K562 (cell line): ENCODE results near the gene LRRC38. TPM values are rescaled to one million over a fixed set of nuclear protein-coding genes. Genes with fewer than 3 reads are reported as not detected.

Experiments used
- ATF6 ChIP-seq: sonication (generic); formaldehyde crosslinking; IDR thresholded peaks from 2 replicates; pipeline ENCODE4 v1.4.0; 2020; ENCODE audit warnings: mild to moderate bottlenecking, missing genetic modification reagents
- CLOCK ChIP-seq: fragments of 250-450 bp; sonication (Bioruptor Pico); IDR thresholded peaks from 2 replicates; pipeline ENCODE4 v1.4.0; 2020; ENCODE audit warnings: mild to moderate bottlenecking, moderate library complexity, borderline replicate concordance
- GABPB2 ChIP-seq: fragments of 250-450 bp; sonication (Bioruptor Pico); conservative IDR thresholded peaks from 2 replicates; pipeline ENCODE4 v1.5.1; 2021; ENCODE audit warnings: mild to moderate bottlenecking
- KAT2B ChIP-seq: IDR thresholded peaks from one replicate; pipeline ENCODE4 v1.6.1; 2012; ENCODE audit warnings: low read depth, mild to moderate bottlenecking, control low read depth, inconsistent platforms, low read length, moderate library complexity
- KAT8 ChIP-seq: fragments of 450-650 bp; IDR thresholded peaks from 2 replicates; pipeline ENCODE4 v1.6.1; 2016; ENCODE audit warnings: low read depth, mild to moderate bottlenecking
- MEIS2 ChIP-seq: fragments of 450-650 bp; IDR thresholded peaks from 2 replicates; pipeline ENCODE4 v1.6.1; 2014; ENCODE audit warnings: mild to moderate bottlenecking; ENCODE audit not compliant: partially characterized antibody
- MTF1 ChIP-seq: fragments of 250-450 bp; sonication (Bioruptor Pico); IDR thresholded peaks from 2 replicates; pipeline ENCODE4 v1.9.0; 2021; ENCODE audit warnings: moderate library complexity, mild to moderate bottlenecking, inconsistent platforms, borderline replicate concordance
- NFXL1 ChIP-seq: fragments of 450-650 bp; formaldehyde crosslinking; IDR thresholded peaks from 2 replicates; pipeline ENCODE4 v1.4.0; 2021; ENCODE audit warnings: mild to moderate bottlenecking
- SMARCB1 ChIP-seq: IDR thresholded peaks from 2 replicates; pipeline ENCODE4 v1.6.1; 2011; ENCODE audit warnings: improper control_type of control experiment, low read depth; ENCODE audit not compliant: insufficient read length
- SNRNP70 ChIP-seq: fragments of 200-400 bp; formaldehyde crosslinking; optimal IDR thresholded peaks from 2 replicates; pipeline ENCODE3; 2017; ENCODE audit warnings: low read depth, low read length
- SRSF9 ChIP-seq: fragments of 200-400 bp; formaldehyde crosslinking; IDR thresholded peaks from 2 replicates; pipeline ENCODE4 v1.6.1; 2017; ENCODE audit warnings: low read depth, low read length, borderline replicate concordance
- ZNF253 ChIP-seq: fragments of 250-450 bp; sonication (Bioruptor Pico); conservative IDR thresholded peaks from 2 replicates; pipeline ENCODE4 v1.6.1; 2021; ENCODE audit warnings: mild to moderate bottlenecking
- ZNF263 ChIP-seq: sonication (generic); formaldehyde crosslinking; IDR thresholded peaks from 2 replicates; pipeline ENCODE4 v1.8.0; 2022; ENCODE audit warnings: mild to moderate bottlenecking, missing genetic modification reagents, borderline replicate concordance
- ZNF316 ChIP-seq: fragments of 450-650 bp; IDR thresholded peaks from 2 replicates; pipeline ENCODE4 v1.6.1; 2016
- ZNF41 ChIP-seq: fragments of 250-450 bp; sonication (Bioruptor Pico); conservative IDR thresholded peaks from 2 replicates; pipeline ENCODE4 v1.4.0; 2020; ENCODE audit warnings: mild to moderate bottlenecking
- ZNF785 ChIP-seq: fragments of 250-450 bp; sonication (Bioruptor Pico); IDR thresholded peaks from 2 replicates; pipeline ENCODE4 v1.4.0; 2020; ENCODE audit warnings: mild to moderate bottlenecking
- polyA plus RNA-seq, 8 experiments: library from polyadenylated mRNA; depleted of rRNA in 4 of 8; stranded (reverse) in 5 of 8; unstranded in 3 of 8; fragments of >200 nt; fragmentation: Nextera tagmentation in 2 of 8; fragmentation: Illumina TruSeq in 1 of 8; extraction: Ambion mirVana in 2 of 8; extraction: Trizol in 1 of 8; gene quantifications; 2 replicates each; pipeline versions ENCODE4 v1.2.1 to v1.2.3, GENCODE V29; 2011 to 2014; ENCODE audit warnings: inconsistent platforms in 1 of 8, missing spikeins in 1 of 8
- total RNA-seq, 7 experiments: library from RNA; depleted of rRNA in 6 of 7; stranded (reverse); fragments of >200 nt in 6 of 7; fragmentation: Illumina TruSeq in 2 of 7; extraction: Trizol in 2 of 7; gene quantifications; 2 replicates each; pipeline versions ENCODE4 v1.2.1 to v1.2.3, GENCODE V29; 2011 to 2021; ENCODE audit warnings: low replicate concordance in 1 of 7
- TF ChIP-seq, protein P1 (sequence below): sonication (generic); formaldehyde crosslinking; IDR thresholded peaks from 2 replicates; pipeline ENCODE4 v1.8.0; 2023; ENCODE audit warnings: mild to moderate bottlenecking, missing genetic modification reagents
- TF ChIP-seq, protein P2 (sequence below): fragments of 450-650 bp; IDR thresholded peaks from 2 replicates; pipeline ENCODE4 v1.6.1; 2017; ENCODE audit warnings: antibody characterized with exemption
- TF ChIP-seq, protein P3 (sequence below): fragments of 450-650 bp; formaldehyde crosslinking; IDR thresholded peaks from 2 replicates; pipeline ENCODE4 v1.4.0; 2020; ENCODE audit warnings: mild to moderate bottlenecking, mixed read lengths

The LRRC38 gene
- total and polyA plus RNA-seq, 9 of the 15 experiments (the other 6 are each of a cell fraction or from before 2014, with no cell fraction given), result not detected

GRCh38 chr1:13487143-13487868 is 26.5 kb downstream of the LRRC38 start (continued):
- TF ChIP-seq CLOCK (CRISPR knock-in tag) (no peak), ZNF263 (CRISPR knock-in tag) (no peak), SNRNP70 (no peak), ATF6 (CRISPR knock-in tag) (no peak), ZNF316 (no peak), ZNF785 (CRISPR knock-in tag) (no peak), SMARCB1 (no peak), SRSF9 (no peak), NFXL1 (no peak), ZNF41 (no peak), KAT2B (no peak), MEIS2 (peak; percentile 51), ZNF253 (CRISPR knock-in tag) (no peak), KAT8 (no peak), MTF1 (CRISPR knock-in tag) (no peak), GABPB2 (CRISPR knock-in tag) (no peak)
- TF ChIP-seq, protein P1, sequence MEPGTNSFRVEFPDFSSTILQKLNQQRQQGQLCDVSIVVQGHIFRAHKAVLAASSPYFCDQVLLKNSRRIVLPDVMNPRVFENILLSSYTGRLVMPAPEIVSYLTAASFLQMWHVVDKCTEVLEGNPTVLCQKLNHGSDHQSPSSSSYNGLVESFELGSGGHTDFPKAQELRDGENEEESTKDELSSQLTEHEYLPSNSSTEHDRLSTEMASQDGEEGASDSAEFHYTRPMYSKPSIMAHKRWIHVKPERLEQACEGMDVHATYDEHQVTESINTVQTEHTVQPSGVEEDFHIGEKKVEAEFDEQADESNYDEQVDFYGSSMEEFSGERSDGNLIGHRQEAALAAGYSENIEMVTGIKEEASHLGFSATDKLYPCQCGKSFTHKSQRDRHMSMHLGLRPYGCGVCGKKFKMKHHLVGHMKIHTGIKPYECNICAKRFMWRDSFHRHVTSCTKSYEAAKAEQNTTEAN (CRISPR knock-in tag), result no peak
- TF ChIP-seq, protein P2, sequence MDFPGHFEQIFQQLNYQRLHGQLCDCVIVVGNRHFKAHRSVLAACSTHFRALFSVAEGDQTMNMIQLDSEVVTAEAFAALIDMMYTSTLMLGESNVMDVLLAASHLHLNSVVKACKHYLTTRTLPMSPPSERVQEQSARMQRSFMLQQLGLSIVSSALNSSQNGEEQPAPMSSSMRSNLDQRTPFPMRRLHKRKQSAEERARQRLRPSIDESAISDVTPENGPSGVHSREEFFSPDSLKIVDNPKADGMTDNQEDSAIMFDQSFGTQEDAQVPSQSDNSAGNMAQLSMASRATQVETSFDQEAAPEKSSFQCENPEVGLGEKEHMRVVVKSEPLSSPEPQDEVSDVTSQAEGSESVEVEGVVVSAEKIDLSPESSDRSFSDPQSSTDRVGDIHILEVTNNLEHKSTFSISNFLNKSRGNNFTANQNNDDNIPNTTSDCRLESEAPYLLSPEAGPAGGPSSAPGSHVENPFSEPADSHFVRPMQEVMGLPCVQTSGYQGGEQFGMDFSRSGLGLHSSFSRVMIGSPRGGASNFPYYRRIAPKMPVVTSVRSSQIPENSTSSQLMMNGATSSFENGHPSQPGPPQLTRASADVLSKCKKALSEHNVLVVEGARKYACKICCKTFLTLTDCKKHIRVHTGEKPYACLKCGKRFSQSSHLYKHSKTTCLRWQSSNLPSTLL, result no peak
- TF ChIP-seq, protein P3, sequence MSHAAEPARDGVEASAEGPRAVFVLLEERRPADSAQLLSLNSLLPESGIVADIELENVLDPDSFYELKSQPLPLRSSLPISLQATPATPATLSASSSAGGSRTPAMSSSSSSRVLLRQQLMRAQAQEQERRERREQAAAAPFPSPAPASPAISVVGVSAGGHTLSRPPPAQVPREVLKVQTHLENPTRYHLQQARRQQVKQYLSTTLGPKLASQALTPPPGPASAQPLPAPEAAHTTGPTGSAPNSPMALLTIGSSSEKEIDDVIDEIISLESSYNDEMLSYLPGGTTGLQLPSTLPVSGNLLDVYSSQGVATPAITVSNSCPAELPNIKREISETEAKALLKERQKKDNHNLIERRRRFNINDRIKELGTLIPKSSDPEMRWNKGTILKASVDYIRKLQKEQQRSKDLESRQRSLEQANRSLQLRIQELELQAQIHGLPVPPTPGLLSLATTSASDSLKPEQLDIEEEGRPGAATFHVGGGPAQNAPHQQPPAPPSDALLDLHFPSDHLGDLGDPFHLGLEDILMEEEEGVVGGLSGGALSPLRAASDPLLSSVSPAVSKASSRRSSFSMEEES (CRISPR knock-in tag), result no peak
